ENCODE measurements around the gene TLE4.

GRCh38 chr9:79765466-79765865 is 193.7 kb downstream of the TLE4 start:
- TF ChIP-seq CTCF (conservative IDR thresholded peaks at IDR 0.05; ENCODE audit: low read length) (no peak), EZH2phosphoT487 (IDR thresholded peaks at IDR 0.05; ENCODE audit: borderline replicate concordance) (no peak)

All from Loucy (cell line).